GM19467 (cell line): ENCODE measurements around the gene PPP6R2.

Source experiments
- ATAC-seq: cut with Tn5 transposase; IDR thresholded peaks from one replicate; pipeline ENCODE4 v1.9.1; 2021; ENCODE audit warnings: mild to moderate bottlenecking, moderate library complexity; ENCODE audit not compliant: unreplicated experiment

Gene PPP6R2

DNA sequence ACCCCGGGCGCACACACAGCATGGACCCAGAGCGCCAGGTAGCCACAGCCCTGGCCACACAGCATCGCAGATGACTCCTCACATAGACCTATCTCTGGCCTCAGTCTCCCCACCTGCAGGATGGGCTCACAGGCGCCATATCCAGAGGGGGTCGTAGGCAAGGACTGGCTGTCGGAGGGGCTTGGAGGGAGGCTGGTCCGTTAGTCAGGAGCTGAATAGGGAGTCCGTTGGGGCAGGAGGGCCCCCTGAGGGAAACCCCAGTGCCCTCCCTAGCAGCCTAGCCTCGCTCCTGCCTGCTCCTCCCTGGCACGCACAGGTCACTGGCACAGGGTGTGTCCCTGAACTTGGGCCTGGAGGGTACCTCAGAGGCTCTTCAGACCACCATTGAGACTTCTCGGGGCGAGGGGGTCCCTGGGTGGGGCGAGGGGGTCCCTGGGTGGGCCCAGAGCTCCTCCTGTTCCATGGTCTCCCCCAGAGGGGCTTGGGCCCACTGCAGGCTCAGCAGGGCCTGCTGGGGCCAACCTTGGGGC lies 37.7 kb upstream of the PPP6R2 start:
- no peak for ATAC-seq

DNA sequence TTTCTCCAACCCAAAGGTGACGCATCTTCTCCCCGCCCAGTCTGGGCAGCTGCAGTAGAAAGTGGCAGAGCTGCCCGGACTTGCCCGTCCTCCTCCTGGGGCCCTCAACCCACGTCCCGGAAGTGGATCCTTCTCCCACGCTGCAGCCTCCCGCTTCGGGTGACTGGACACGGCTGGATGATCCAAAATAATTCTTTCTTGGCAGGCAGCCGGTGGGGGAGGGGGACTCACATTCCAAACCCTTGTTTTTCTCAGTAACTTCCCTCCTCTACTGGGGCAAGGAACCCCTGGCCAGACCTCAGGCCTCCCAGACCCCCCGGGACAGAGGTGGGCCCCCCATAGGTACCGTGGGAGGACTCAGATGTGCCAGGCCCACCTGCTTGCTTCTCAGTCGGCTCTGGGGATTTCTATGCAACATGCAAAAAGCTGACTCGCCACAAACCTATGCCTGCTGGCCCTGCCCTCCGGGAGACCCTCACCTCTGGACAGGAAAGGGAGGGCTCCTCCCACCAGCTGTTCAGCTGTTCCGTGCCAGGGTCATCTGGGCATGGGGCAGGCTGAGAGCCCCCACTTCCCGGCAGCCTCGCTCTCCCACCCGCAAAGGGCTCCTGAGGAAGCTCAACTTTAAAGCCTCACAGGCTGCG lies 37.1 kb upstream of the PPP6R2 start:
- ATAC-seq = no peak

DNA sequence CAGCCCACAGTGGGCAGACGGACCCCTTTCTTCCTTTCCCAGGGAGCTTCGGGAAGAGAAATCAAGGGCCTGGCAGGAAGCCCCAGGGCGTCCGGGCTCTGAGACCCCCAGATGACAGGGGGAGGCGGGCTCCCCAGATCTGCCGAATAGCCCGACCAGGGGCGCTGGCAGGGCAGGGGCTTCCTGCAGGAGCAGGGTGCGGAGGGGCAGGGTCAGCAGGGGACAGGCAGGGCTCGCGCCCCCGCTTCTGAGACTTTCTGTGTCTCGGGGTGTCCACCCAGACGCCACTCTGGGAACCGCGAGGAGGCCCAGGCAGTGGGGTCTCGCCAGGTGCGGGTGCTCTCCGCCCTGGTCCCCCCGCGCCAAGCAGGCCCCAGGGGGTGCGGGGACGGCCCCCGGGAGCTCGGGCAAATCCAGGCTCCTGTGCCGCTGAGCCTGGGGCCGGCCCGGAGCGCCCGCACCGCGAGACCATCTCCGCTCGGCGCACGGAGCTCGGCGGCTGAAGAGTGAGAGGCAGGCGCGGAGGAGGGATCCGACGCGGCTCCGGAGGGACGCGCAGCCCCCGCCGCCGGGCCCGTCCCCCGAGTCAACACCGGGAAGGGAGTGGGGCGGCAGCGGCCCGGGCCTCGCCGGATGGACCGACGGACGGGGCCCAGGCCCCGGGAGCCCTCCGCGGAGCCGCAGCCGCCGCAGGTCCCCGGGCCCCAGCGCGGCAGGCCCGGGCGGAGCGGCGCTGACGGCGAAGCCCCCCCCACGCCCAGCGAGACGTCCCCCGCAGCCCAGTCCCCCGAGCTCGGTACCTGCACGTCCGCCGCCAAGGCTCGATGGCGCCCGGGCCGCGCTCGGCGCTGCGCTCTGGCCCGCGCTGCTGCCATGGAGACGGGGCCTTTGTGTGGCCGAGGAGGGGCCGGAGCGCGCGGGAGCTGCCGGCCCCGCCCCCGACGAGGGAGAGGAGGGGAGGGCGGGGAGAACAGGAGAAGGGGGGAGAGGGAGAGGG lies 36.1 kb upstream of the PPP6R2 start, which contains the start of gene PLXNB2:
Gene PLXNB2, minus strand, starts transcription at position 894 of the 997 bp plus-strand sequence. CDS start 17,062 bp downstream, outside the sequence.
- ATAC-seq = no peak

DNA sequence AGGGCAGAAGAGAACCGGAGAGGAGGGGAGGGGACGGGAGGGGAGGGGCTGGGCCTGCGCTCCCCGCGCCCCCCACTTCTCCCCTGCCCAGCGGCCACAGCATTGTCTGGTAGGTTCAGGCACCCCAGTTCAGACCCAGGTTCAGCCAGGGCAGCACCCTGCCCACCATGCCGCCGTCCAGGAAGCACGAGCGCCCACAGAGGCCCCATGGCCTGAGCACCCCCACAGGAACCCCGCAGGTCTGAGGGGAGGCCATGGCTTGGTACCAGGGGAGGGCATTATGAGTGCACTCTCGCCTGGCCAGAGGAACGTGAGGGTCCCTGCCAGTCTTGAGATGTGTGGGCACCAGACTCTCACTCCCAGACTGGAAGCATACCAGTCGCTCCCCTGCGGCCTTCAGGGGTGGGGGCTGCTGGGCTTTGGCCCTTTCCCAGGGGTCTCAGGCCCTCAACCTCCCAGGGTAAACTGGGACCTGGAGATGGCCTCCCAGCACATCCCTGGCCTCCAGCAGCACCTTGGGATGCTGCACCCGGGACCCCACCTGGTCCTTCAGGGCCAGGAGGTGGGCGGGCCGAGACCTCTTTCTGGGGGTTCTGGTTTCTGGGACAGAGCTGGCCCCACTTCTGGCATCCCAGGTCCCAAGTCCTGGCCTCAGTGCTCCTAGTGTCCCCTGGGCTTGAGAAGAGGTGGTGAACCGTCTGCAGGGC lies 35.1 kb upstream of the PPP6R2 start:
- ATAC-seq = no peak

DNA sequence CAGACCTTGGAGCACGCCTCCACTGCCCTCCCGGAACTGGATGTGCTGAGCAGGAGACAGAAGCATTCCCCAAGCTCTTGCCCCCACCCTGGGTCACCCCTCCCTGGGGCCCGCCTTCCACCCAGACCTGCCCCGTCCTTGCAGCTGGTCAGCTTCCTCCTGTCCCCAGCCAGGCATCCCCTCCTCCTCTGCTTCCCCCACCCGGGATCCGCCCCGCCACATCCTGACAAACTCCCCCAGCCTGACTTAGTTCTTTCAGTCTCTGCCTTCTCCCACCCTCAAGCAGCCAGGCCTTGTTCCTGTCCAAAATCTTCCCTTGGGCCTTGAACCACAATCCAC lies 34.6 kb upstream of the PPP6R2 start:
- no peak for ATAC-seq

DNA sequence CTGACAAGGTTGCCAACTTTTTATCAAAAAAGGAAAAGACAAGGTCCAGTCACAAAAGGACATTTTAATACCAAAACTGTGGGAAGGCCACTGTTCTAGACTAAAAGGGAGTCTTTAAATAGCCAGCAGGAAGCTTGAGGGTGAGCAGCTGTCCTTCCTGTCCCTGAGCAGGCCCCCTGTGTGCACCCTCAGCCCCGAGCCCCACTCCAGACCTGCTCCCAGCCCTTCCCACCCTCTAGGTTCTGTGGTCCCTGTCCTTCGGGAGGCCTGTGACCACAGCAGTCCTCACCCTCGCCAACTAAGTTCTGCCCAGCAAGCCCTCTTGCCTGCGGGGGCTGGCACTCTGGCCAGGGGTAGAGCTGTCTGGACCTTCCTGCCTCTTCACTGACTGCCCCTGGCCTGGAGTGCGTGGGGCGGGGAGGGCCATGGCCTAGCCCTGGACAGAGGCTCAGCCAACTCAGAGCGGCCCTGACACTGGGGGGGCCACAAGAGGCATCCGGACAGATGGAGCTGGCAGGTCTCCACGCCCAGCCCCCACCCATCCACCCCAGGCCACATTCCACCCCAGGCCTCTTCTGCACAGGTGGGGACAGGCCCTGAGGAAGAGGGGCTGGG lies 34.0 kb upstream of the PPP6R2 start:
- no peak for ATAC-seq

DNA sequence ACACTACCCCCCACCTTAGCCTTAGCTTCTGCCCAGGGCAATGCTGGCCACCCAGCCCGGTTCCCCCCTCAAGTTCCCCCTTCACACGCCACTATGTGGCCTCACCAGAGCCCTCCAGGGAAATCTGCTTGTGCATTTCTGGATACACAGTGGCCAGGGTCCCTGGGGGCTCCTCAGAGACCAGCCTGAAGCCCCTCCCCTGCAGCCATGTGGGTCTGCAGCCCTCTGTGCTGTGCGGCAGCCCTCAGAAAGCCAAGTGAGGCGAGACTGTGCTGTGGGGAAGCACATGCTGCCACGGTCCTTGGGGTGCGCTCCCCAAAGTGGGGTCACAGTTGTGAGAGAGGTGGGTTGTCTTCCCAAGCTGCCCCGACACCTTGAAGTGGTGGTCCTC lies 33.5 kb upstream of the PPP6R2 start:
- ATAC-seq = no peak

DNA sequence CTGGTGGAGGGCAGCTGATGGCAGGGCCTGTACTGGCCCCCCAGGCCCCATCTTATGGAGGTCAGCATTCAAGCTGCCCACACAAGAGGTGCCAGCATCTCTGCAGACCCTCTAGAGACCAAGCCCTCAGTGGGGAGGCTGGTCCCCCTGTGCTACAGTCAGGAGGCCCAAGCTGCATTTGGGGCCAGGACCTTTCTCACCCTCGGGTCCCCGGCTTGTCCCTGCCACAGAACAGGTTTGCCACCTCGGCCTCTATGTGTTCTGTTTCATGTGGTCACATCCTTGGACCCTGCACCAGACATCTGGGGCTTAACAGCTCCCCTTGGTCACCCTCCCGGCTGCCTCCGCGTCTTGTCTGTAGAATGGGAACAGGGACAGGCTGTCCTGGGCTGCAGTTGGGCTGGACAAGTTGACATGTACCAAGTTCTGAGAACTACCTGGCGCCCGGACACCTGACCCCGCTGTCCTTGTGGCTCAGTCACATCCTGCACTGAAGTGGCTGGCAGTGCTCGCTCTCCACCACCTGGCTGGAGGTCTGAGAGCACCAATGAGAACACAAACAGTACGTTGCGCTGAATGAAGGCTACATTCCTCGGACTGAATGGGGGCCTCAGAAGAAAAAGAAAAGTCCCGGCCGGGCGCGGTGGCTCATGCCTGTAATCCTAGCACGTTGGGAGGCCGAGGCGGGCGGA lies 33.0 kb upstream of the PPP6R2 start:
- ATAC-seq = no peak

DNA sequence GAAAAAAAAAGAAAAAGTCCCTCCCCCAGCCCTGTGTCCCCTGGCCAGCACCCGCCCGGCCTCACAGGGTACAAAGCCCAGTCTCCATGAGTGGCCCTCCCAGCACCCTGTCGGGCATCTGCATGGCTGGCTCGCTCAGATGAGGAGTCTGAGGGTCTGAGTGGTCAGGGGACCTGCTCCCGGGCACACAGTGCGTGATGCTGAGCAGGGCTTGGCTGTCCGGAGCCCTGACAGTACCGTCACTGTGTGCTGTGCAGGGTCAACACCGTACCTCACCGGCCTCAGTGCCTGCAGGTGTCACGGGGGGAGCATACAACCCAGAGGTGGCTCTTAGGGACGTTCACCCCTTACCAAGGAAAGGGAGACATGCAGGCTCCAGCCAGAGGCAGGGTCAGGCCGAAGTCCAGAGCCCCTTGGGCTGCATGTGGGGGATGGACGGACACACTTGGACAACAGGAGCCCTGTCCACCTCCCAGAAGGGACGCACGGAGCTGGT lies 32.1 kb upstream of the PPP6R2 start:
- no peak for ATAC-seq

DNA sequence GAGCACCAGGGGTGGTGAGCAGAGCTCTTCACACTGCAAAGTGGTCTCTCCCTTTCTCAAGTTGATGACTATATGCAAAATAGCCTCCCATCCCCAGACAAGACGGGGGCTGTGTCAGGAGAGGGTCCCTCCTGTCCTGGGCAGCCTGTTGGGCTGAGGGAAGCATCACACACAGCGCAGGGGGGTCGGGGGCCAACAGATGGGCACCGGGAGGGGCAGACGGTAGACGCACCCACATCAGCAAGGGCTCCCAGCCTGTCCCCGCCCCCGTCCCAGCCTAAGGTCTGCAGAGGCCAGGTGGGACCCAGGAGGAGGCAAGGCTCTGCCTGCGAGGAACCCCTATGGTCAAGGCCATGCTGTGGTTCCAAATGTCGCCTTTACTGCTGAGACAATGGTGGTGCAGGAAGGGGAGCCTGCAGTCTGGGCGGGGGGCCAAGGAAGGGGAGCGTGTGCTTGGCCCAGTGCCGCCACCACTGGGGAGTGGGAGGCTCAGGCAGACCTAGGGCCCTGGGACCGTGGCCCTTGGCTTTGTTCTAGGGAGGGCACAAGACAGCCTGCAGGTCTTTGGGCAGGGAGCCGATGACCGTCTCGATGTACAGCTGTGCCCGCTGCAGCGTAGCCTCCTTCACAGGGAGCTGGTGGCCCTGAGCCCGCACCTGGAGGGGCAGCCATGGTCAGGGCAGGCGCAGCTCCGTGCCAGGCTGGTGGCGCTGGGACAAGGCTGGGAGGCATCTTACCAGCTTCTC lies 31.3 kb upstream of the PPP6R2 start:
- ATAC-seq = no peak

DNA sequence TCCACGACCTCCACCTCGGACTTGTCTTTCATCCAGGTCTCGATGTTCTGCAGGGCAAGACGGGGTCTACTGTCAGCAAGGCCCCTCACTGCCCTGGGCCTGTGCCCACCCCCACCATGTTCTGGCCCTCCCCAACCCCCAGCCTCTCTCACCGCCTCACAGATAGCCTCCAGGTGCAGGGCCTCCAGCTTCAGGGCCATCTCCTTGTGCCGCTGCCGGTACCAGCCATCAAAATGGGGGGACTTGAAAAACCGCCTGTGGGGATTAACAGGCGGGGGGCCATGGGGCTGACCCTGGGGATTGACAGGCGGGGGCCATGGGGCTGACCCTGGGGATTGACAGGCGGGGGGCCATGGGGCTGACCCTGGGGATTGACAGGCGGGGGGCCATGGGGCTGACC lies 30.8 kb upstream of the PPP6R2 start:
- no peak for ATAC-seq

DNA sequence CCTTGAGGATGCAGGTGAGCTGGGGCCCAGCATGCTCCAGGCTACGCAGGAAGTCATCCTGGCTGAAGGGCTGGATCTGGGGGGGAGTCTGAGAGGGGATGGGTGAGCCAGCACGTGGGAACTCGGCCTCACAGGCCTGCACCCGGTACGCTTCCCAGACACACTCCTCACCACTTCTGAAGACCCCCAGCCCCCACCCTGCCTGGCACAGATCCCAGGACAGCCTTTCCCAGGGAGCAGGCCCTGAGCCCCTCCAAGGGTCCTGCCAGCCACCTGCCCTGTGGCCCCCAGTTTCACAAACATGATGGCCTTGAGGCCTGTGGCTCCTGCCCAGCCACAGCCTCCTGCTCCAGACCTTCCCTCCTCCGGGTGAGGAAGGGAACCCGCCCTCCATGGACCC lies 30.1 kb upstream of the PPP6R2 start:
- no peak for ATAC-seq

DNA sequence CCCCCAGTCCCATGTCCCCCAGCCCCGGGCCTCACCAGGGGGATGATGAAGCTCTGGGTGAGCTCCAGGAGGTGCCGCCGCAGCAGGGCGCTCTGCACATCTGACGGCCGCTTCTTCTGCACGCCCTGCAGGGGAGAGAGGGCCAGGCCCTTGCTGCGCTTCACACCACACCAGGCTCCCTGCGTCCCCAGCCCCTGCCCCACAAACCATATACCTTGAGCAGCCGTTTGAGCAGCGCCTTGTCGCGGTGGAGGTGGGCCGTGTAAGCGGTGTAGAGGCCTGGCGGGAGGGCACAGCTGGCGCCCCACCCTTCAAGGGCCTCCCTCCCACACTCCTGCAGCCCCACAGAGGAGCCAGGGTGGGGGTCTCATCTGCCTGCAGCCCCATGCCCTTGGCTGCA lies 29.5 kb upstream of the PPP6R2 start:
- ATAC-seq = no peak

DNA sequence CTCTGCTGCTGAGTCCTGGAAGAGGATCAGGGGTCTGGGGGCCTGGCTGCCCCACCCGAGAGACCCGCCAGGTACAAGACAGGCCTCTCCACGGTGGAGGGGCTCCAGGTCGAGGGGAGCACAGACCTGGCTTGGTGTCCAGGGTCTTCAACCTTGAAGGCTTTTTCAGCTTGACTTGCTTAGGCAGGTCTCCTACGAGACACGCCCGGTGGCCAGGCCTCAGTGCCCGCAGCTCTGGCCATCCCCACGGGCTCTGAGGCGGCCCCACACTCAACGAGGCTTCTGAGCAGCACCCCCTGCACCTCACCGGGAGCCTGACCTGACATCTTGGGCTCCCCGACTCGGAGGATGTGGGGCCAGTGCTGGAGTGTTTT lies 29.1 kb upstream of the PPP6R2 start:
- no peak for ATAC-seq

DNA sequence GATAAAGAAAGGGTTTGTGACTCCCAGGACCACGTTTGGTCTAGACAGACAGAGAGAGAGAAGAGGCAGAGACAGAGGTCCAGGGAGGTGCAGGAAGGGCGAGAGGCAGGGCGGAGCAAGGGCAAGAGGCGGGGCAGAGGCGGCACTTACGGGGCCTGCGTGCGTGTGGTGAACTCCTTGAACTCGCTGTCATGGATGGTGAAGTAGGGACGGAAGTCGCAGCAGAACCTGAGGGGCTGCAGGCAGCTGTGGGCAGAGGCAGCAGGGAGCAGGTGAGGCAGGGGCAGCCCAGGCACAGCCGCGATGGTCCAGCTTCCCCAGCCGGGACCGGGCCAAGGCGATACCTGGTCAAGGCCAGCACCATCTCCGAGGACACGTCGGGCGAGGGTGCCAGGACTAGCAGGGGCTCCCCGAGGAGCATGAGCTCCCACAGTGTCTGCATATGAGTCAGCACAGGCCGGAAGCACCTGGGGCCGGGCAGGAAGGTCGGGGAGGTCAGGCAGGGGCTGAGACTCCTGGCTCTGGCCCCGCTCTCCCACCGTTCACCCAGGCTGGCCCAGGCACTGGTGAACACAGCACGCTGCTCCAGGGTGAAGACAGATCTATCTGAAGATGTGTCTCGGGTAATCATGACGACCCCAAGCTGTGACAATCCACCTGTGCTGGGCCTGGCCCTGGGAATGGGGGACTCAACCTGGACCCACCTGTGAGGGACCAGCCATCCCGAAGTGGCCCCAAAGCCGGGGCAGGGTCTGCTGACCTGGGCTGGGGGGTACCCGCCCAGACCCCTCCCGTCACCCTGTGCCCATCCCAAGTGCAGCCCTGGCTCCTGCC lies 28.5 kb upstream of the PPP6R2 start:
- ATAC-seq = peak; percentile 60

DNA sequence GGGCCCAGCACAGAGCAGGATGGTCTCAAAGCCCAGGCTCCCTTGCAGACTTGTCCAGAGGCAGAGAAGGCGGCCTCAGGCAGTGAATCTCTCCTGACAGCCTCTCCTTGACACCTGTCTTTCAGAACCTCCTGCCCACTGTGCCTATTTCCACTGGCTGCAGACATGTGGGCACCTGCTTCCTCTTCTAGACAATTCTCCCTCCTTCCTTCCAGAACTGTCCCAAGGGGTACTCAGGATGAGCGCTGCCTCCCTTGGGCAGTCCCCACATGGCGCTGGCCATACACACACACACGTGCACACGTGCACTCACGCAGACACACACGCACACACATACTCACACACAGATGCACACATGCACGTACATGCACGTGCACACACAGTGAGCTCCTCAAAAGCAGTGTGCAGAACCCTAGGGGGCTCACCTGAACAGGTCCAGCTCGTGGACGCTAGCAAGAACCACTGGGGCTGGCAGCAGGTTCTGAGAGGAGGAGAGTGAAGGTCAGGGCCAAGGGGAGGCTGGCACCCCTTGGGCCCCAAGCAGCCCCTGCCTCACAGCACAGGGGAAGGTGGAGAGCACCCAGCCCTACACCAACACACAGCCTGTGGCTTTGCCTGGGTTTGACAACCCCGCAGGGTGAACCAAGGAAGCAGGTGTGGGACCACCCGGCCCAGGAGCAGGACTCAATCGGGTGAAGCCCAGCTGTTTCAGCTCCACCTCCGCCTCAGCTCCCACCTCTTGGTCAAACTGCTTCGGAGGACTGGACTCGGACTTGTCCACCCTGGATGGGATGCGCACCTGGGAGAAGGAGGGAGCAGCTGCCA lies 27.6 kb upstream of the PPP6R2 start:
- no peak for ATAC-seq

DNA sequence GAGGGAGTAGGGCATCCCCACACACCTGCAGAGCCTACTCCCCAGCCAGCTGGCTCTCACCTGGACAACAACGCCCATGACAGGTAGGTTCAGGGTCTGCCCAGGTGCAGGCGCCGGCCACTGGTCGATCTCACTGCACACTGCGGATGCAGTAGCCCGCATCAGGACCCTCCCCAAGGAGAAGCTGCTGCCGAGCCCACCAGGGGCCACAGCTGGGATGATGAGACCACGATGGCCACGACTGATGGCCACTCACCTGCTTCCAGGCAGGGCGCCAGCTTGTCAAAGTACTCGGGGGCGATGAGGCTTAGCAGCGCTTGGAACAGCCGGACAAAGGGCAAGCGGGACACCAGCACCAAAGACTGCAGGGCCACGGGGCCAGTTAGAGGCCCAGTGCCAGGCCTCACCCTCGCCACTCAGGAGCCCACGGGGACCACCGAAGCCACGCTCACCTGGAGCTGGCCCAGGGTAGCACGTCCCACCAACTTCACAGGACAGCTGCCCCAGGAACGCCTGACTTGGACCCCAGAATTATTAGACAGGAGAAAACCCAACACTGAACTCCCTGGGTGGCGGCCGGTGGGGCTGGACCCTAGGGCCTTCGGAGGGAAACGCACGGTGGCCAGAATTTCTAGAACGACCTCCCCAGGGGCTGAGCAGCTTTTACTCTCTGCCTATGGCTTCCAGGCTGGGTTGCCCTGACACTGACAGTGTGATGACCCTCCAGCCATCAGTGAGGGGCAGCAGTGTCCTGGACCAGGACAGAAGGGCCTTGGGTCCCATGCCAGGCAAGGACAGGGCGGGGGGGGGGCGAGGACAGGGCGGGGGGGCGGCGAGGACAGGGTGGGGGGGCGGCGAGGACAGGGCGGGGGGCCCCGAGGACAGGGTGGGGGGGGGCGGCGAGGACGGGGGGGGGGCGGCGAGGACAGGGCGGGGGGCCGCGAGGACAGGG lies 26.7 kb upstream of the PPP6R2 start:
- no peak for ATAC-seq
